IMR-90 (cell line): ENCODE measurements around the gene CA9. TPM values are rescaled to one million over a fixed set of nuclear protein-coding genes. Genes with fewer than 3 reads are reported as not detected.
"Not testable (repeated sequence)": the region's sequence is repeated elsewhere in the genome, so short reads cannot be mapped to it uniquely, and the experiment has no call there.

Experiments
- ATAC-seq: fragments of 200-7000 bp; cut with Tn5 transposase; 2 replicates; pipeline ENCODE4 v1.9.1; 2020; ENCODE audit warnings: low read depth, mild to moderate bottlenecking, moderate library complexity
- BruUV-seq: library from RNA; stranded (reverse); fragments of 400-500 nt; replicated peaks from 2 replicates; lab custom pipeline; 2021; lab: Mats Ljungman, UMichigan
- CTCF ChIA-PET: fragments of 300-600 bp; formaldehyde crosslinking; extraction: SDS; loops from one replicate; lab custom pipeline; 2021; ENCODE audit warnings: antibody characterized with exemption; lab: Yijun Ruan, JAX
- POLR2A ChIA-PET: fragments of 300-600 bp; sonication (Branson Sonifier 250); formaldehyde crosslinking; loops from one replicate; lab custom pipeline; 2022; ENCODE audit warnings: antibody characterized with exemption; ENCODE audit not compliant: unreplicated experiment; lab: Charles Lee
- DNase-seq: peaks from one replicate; pipeline ENCODE4 v3.0.0; 2013
- H2AFZ ChIP-seq: replicated peaks from 2 replicates; pipeline ENCODE3; 2013; ENCODE audit warnings: low read length, mild to moderate bottlenecking; ENCODE audit not compliant: poor library complexity
- H2AK5ac ChIP-seq: 2 replicates; pipeline ENCODE4 v1.6.1; 2013; ENCODE audit warnings: low read depth, low read length, inconsistent platforms
- H2AK9ac ChIP-seq: replicated peaks from 2 replicates; pipeline ENCODE3; 2013; ENCODE audit warnings: mild to moderate bottlenecking, low read depth, low read length, moderate library complexity; ENCODE audit not compliant: poor library complexity
- H2BK120ac ChIP-seq: 2 replicates; pipeline ENCODE4 v1.6.1; 2013; ENCODE audit warnings: low read depth, low read length, inconsistent platforms
- H2BK15ac ChIP-seq: 3 replicates; pipeline ENCODE4 v1.6.1; 2013; ENCODE audit warnings: low read depth, low read length, inconsistent platforms
- H2BK20ac ChIP-seq: 2 replicates; pipeline ENCODE4 v1.6.1; 2013; ENCODE audit warnings: low read depth, mild to moderate bottlenecking, inconsistent platforms, low read length, moderate library complexity
- H2BK5ac ChIP-seq: 2 replicates; pipeline ENCODE4 v1.6.1; 2013; ENCODE audit warnings: mild to moderate bottlenecking, low read depth, low read length, inconsistent platforms; ENCODE audit not compliant: poor library complexity, severe bottlenecking
- H3K14ac ChIP-seq: replicated peaks from 2 replicates; pipeline ENCODE4 v1.6.1; 2013; ENCODE audit warnings: low read depth, low read length, inconsistent platforms
- H3K18ac ChIP-seq: 2 replicates; pipeline ENCODE4 v1.6.1; 2013; ENCODE audit warnings: low read depth, low read length, control low read depth
- H3K23ac ChIP-seq: 2 replicates; pipeline ENCODE4 v1.6.1; 2013; ENCODE audit warnings: low read depth, low read length, inconsistent platforms
- H3K27ac ChIP-seq: 2 replicates; pipeline ENCODE4 v1.5.1; 2013; ENCODE audit warnings: mild to moderate bottlenecking, control low read depth, low read length; ENCODE audit not compliant: insufficient read depth
- H3K27me3 ChIP-seq: 2 replicates; pipeline ENCODE4 v1.6.1; 2013; ENCODE audit warnings: low read length; ENCODE audit not compliant: control insufficient read depth, insufficient read depth
- H3K36me3 ChIP-seq: 2 replicates; pipeline ENCODE4 v1.6.1; 2013; ENCODE audit warnings: low read length, mixed read lengths; ENCODE audit not compliant: control insufficient read depth, insufficient read depth
- H3K4ac ChIP-seq: 2 replicates; pipeline ENCODE4 v1.6.1; 2013; ENCODE audit warnings: low read depth, low read length, inconsistent platforms
- H3K4me1 ChIP-seq: 2 replicates; pipeline ENCODE4 v1.6.1; 2013; ENCODE audit warnings: low read length, mixed read lengths; ENCODE audit not compliant: control insufficient read depth, insufficient read depth
- H3K4me2 ChIP-seq: 2 replicates; pipeline ENCODE4 v1.6.1; 2013; ENCODE audit warnings: low read depth, mild to moderate bottlenecking, control low read depth, low read length, moderate library complexity
- H3K4me3 ChIP-seq: 2 replicates; pipeline ENCODE4 v1.5.1; 2013; ENCODE audit warnings: low read depth, mild to moderate bottlenecking, control low read depth, low read length, moderate library complexity; ENCODE audit not compliant: insufficient read depth
- H3K56ac ChIP-seq: 2 replicates; pipeline ENCODE4 v1.6.1; 2013; ENCODE audit warnings: low read length, inconsistent platforms; ENCODE audit not compliant: insufficient read depth; ENCODE audit errors: extremely low read depth
- H3K79me1 ChIP-seq, 2 experiments: 2 replicates each; pipeline ENCODE4 v1.6.1; 2013; ENCODE audit warnings: low read length in 2 of 2, inconsistent platforms in 1 of 2, low read depth in 1 of 2
- H3K9ac ChIP-seq: 2 replicates; pipeline ENCODE4 v1.6.1; 2013; ENCODE audit warnings: low read depth, low read length, control low read depth
- H3K9me1 ChIP-seq: 2 replicates; pipeline ENCODE4 v1.6.1; 2013; ENCODE audit warnings: low read length, inconsistent platforms; ENCODE audit not compliant: insufficient read depth
- H3K9me3 ChIP-seq: 2 replicates; pipeline ENCODE4 v1.6.1; 2013; ENCODE audit warnings: low read length; ENCODE audit not compliant: control insufficient read depth, insufficient read depth
- H4K20me1 ChIP-seq: 2 replicates; pipeline ENCODE4 v1.6.1; 2013; ENCODE audit warnings: low read length, inconsistent platforms; ENCODE audit not compliant: insufficient read depth
- H4K5ac ChIP-seq: 2 replicates; pipeline ENCODE4 v1.6.1; 2013; ENCODE audit warnings: mild to moderate bottlenecking, low read depth, low read length, control low read depth
- H4K8ac ChIP-seq, 2 experiments: 2 replicates each; pipeline ENCODE4 v1.6.1; 2013; ENCODE audit warnings: low read depth in 2 of 2, low read length in 2 of 2, control low read depth in 1 of 2, inconsistent platforms in 1 of 2
- H4K91ac ChIP-seq: 2 replicates; pipeline ENCODE4 v1.6.1; 2013; ENCODE audit warnings: low read depth, low read length, inconsistent platforms; ENCODE audit not compliant: insufficient read depth
- WGBS, 2 experiments: methylation state at CpG; one replicate each; pipeline versions ENCODE4 v1.1.5 to v1.1.7; 2013; ENCODE audit warnings: missing lambda C conversion rate in 2 of 2; ENCODE audit not compliant: insufficient read length in 1 of 2; ENCODE audit errors: extremely low coverage in 2 of 2; 5-methylcytosine and 5-hydroxymethylcytosine counted together
- dilution Hi-C: fragments of 300-500 bp; cut with HindIII; formaldehyde crosslinking; loops from one replicate; pipeline ENCODE4 v1.14.3; 2018; ENCODE audit warnings: low sequenced_read_pairs; ENCODE audit not compliant: unreplicated experiment
- in situ Hi-C: fragments of 300-500 bp; cut with MboI; formaldehyde crosslinking; loops from 3 replicates; pipeline ENCODE4 v1.14.3; 2019; ENCODE audit warnings: low sequenced_read_pairs, inconsistent platforms, mixed read lengths
- intact Hi-C: fragments of 100-400 bp; cut with micrococcal nuclease; formaldehyde crosslinking; loops from 2 replicates; pipeline ENCODE4 v1.10.0; 2022
- polyA plus RNA-seq, 3 experiments: library from polyadenylated mRNA; depleted of rRNA; stranded (reverse); fragments of >200 nt; gene quantifications; 2 replicates each; pipeline ENCODE4 v1.2.3, GENCODE V29; 2012; ENCODE audit warnings: low replicate concordance in 1 of 3
- total RNA-seq: library from RNA; depleted of rRNA; stranded (reverse); fragments of >200 nt; gene quantifications from 2 replicates; pipeline ENCODE4 v1.2.3, GENCODE V29; 2012

The CA9 gene
- total and polyA plus RNA-seq, 2 of the 4 experiments (the other 2 are of a cell fraction): 0.54 to 3.9 TPM

- H2BK15ac ChIP-seq, H2AK5ac ChIP-seq, H3K23ac ChIP-seq, POLR2A ChIA-PET, H3K14ac ChIP-seq, H3K4me3 ChIP-seq, in situ Hi-C loops, H3K79me1 ChIP-seq, H4K8ac ChIP-seq, CTCF ChIA-PET, H3K36me3 ChIP-seq, dilution Hi-C loops, H3K9me1 ChIP-seq, H3K27me3 ChIP-seq, H3K4me2 ChIP-seq, H3K18ac ChIP-seq, H2AK9ac ChIP-seq, H3K9me3 ChIP-seq, H3K4me1 ChIP-seq, H2AFZ ChIP-seq, H2BK20ac ChIP-seq, ATAC-seq, H2BK120ac ChIP-seq, H2BK5ac ChIP-seq, intact Hi-C loops, H3K4ac ChIP-seq, H4K5ac ChIP-seq, H4K91ac ChIP-seq, BruUV-seq, DNase-seq, H3K9ac ChIP-seq, H4K20me1 ChIP-seq, H3K27ac ChIP-seq, H3K56ac ChIP-seq: not testable (repeated sequence)
- 94% methylated on average over 12 of the region's 15 CpGs; no CpG with 5 or more reads in 1 of the 2 experiments for WGBS, 2 experiments
Observed at GRCh38 chr9:35640431-35640830, 33.3 kb upstream of the CA9 start.

- H3K4me1 ChIP-seq, BruUV-seq, H3K23ac ChIP-seq, H2BK120ac ChIP-seq, H3K4me2 ChIP-seq, ATAC-seq, H2BK20ac ChIP-seq, DNase-seq, in situ Hi-C loops, POLR2A ChIA-PET, intact Hi-C loops, H3K14ac ChIP-seq, H3K36me3 ChIP-seq, H2AK9ac ChIP-seq, H3K9ac ChIP-seq, H4K20me1 ChIP-seq, dilution Hi-C loops, H3K27ac ChIP-seq, H3K4me3 ChIP-seq, H2AFZ ChIP-seq, H2BK5ac ChIP-seq, H2BK15ac ChIP-seq, H3K18ac ChIP-seq, H2AK5ac ChIP-seq, H3K9me3 ChIP-seq, H3K27me3 ChIP-seq, H4K8ac ChIP-seq, H3K4ac ChIP-seq, H3K56ac ChIP-seq, H4K91ac ChIP-seq, H4K5ac ChIP-seq, CTCF ChIA-PET, H3K9me1 ChIP-seq, H3K79me1 ChIP-seq: not testable (repeated sequence)
- WGBS, 2 experiments: no CpG with 5 or more reads among the region's 3 CpGs
Observed at GRCh38 chr9:35641478-35641877, 32.2 kb upstream of the CA9 start.
